ENCODE results near the gene USP10.

USP10 gene

DNA sequence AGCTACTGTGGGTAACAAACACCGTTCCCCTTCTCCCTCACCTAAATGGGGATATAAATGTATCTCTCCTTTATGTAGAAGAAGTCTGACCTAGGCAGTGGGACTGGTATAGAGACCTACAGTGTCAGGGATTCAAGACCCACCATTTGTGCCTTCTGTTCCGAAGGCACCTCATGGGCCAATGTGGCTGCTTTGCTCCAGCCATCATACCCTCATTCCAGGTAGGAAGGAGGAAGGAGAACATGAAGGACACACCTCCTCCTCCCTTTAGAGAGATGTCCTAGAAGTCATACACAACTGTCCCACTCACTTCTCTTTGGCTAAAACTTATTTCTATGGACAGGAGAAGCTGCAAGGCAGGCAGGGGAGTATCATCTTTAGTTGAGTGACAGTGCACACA is 111.7 kb downstream of the USP10 start:
- no peak for DNase-seq

GRCh38 chr16:84813141-84813934 is 113.5 kb downstream of the USP10 start:
- DNase-seq, result no peak

DNA sequence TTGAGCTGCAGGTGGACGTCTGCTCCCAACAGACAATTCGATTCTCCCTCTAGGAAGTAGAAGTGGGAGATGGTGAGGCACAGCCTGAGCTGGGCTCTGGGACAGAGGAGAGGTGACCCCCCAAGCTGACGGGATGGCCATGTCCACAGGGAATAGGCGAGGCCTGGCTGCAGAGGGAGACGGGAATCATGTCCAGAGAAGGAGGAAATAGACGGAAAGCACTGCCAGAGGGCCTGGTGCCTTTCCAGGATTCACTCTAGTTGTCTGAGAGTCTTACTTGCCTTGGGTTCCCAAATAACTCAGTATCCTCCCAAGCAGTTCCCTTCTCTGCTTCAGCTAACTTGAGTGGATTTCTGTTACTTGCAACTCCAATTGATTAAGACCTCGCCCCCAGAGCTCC is 115.7 kb downstream of the USP10 start:
- DNase-seq, result no peak

GRCh38 chr16:84816023-84816422 is 116.2 kb downstream of the USP10 start:
- DNase-seq, result no peak

DNA sequence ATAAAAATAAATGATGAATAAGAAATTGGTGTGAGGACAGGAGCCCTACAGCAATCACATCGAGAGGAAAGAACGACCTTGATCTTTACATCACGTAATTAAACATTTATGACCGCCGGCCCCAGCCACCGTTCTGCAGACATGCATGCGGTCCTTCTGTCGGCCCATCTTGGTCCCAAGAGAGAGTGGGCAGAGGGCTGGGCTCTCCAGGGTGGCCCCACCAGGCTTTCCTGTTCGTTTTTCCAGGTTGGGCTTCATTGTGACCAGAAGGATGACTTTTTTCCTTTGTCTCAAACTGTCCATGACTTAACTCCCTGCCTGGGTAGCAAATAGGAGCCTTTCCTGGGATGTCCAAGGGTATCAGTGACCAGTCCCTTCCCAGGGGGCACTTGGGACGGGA is 116.7 kb downstream of the USP10 start:
- DNase-seq, result no peak

GRCh38 chr16:84817206-84817605 is 117.4 kb downstream of the USP10 start:
- DNase-seq, result no peak

GRCh38 chr16:84817613-84818012 is 117.8 kb downstream of the USP10 start:
- DNase-seq, result no peak

- DNase-seq, result no peak
Observed at GRCh38 chr16:84818133-84818532, 118.3 kb downstream of the USP10 start.

DNA sequence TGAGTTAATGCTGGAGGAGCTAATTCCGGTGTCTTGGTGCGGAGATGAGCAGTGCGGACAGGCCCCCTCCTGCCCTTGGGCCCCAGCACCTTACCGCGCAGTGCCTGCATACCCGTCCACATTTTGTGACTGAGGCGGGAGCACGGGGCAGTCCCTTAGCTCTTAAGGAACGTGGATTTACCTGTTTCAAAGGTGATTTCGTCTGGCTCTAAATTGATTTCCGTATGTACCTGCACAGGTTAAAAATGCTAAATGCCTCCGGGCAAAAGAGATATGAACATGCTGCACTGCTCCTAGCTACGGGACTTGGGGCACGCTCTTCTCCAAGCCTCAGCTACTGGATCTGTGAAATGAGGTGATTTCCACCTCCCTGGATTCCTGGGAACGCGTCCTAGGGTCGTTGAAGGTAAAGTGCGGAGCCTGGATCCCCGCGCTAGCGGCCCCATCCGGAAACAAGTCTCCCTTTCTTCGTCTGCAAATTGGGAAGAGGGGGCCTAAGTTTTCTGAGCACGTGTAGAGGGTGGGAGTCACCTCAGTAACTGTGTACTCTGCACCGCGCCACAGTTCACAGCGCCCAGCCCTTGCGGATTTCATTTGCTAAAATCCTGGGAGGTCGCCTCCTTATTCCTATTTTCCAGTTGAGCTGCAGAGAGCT is 119.3 kb downstream of the USP10 start:
- DNase-seq, result no peak

GRCh38 chr16:84819644-84820304 is 120.0 kb downstream of the USP10 start, which contains the start of gene CRISPLD2:
Gene CRISPLD2, plus strand, starts transcription at chr16:84819985. Its CDS starts 18,511 bp downstream, at chr16:84838496.
- DNase-seq, result peak; percentile 90

GRCh38 chr16:84820305-84820684 is 120.5 kb downstream of the USP10 start:
- DNase-seq, result peak; percentile 13

DNA sequence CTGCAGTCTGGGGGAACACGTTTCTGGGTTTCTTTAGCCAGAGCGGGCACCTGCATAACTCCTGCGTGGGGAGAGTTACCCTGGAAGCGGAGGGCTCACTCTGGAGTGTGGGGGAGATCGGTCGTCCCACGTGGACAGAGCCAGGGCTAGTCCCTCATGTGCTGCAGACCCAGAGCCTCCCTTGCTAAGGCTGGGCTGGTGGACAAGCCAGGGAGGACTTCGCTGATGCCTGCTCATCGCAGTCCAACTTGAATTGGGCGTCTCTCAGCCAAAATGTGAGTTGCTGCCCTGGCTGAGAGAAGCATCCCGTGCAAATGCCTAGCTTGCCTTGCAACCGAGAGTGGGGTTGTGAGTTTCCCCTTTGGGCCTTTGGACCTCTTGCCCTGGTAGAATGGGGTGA is 121.0 kb downstream of the USP10 start:
- no peak for DNase-seq

DNA sequence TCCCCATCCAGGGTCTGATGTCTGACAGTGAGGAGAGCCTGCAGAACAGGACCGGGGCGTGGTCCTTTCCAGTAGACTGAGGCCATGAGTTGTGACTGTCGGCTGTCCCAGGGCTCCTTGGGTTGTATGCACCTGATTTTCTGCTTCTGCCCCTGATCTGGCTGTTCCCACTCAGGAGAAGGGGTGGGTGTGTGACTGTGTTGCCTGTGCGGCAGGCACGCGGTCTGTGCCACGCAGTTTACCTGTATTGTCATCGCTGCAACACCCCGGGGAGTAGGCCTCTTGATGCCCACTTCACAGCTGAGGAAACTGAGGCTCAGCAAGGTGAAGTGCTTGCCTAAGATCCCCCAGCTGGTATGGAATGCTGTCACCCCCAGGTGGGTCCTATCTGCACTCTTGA is 121.4 kb downstream of the USP10 start:
- no peak for DNase-seq

DNA sequence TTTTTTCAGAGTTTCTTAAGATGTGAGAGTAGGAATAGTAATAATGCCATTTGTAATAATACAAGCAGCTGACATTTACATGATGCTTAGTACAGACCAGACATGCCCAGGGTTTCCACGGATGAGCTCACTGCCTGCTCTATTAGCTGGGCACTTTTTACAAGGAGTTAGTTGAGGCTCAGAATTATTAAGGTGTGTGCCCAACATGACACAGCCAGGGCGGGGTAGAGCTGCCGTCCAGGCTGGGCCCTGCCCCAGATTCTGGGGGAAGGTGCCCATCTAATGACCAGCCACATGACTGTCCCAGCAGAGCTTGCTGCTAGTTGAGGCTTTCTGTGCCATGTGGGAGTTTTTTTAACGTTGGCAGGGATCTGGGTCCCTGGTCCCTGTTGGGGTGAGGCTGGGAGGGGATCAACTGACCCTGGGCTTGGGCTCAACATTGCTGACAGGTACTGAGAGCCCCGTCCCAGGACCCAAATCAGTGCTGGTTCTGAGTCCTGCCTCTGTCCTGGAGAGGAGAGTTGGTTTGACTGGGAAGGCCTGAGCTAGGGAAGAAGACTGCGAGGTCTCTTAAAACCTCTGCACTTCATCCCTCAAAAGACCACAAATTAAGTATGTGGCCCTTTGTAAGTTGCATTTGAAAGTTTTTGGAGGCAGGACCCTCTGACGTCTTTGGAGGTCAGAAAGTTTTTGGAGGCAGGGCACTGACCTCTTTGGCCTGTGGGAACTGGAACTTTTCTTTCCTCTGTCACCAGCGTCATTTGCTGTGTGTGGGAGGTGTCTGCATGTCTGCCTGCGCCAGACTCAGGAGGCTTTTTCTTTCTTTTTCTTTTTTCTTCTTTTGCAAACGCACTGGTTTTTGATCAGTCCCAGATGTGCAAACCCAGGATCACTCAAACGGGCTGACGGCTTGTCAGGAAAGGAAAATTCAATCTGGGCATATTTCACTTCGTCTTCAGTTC is 122.2 kb downstream of the USP10 start:
- DNase-seq, result no peak

DNA sequence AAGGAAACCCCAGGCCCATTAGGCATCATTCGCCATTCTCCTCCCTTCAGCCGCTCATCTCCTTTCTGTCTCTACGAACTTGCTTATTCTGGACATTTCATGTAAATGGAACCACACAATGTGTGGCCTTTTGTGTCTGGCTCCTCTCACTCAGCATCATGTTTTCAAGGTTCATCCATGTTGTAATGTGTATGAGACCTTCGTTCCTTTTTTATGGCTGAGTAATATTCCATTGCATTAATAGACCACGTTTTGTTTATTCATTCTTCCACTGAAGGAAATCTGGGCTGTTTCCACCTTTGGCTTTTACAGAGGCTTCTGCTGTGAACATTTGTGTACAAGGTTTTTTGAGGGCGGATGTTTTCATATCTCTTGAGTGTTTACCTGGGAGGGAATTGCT is 123.2 kb downstream of the USP10 start:
- no peak for DNase-seq

DNA sequence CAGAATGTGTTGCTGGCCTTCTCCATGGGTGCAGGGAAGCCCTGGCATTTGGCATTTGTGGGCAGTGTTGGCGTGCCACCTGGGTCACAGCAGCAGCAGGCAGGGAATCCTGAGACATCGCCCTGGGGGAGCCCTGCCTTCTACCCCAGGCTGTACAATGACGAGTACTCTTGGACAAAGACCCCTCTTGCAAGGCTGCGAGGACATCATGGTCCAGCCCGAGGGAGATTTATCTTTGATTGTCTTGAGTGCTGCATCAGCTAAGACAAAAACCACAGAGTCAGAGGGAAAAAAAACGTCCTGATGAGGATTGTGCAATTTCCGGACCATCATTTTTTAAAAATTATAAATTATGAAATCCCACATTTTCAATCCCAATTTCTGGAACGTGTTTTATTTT is 123.7 kb downstream of the USP10 start:
- DNase-seq, result no peak

DNA sequence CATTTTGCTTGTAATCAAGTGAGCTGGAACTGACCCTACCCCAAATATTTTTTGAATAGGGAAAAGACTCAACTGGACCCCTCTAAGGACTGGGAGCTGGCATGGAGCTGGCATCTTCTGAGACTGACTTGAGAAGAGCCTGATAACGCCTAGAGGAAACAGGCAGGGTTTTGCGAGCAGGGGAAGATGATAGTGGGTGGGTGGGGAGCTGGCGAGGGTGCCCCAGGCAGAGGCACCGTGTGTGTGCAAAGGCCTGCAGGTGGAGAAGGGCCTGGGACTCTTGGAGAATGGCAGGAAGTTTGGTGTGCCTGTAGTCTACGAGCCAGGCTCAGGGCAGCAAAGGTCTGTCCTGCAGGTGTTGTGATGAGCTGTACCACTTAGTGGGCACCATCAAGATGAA is 124.1 kb downstream of the USP10 start:
- no peak for DNase-seq

GRCh38 chr16:84825896-84826557 is 126.2 kb downstream of the USP10 start:
- DNase-seq, result no peak

- DNase-seq, result no peak
Observed at GRCh38 chr16:84826558-84826941, 126.8 kb downstream of the USP10 start.

DNA sequence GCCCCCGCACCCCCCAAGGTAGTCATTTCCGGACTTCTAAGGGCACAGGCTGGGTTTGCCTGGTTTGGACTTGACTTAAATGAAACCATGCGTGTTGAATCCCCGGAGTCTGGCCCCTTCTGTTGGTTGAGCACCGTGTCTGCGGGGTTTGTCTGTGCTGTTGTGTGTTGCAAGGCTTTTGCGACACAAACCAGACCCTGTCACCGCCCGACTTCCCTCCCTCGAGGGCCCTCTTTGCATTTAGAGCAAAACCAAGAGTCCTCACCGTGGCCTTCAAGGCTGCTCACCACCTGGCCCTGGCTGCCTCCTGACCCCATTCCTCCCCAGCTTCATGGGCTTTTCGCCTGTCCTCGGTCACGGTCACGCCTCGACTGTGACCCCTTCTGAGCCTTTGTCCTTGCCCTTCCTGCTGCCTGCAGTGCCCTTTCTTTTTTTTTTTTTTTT is 127.4 kb downstream of the USP10 start:
- DNase-seq, result no peak

- no peak for DNase-seq
Observed at GRCh38 chr16:84827897-84828296, 128.1 kb downstream of the USP10 start.

DNA sequence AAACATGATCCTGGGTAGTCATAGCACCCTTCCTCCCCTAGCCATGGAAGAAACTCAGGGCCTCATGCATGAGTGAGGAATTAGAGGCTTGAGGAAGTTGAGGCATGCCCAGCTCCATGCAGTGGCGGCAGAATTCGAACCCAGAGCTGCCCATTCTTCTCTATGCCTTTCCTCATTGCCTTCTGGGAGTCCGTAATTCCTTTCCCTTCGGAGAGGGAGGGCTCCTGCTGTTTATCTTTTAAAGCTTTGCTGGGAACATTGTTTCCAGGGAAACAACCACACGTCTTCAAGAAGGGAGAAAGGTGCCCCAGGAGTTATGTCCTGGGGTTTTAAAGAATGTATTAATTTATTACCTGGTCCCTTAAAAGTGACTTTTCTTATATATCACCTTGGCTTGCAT is 128.5 kb downstream of the USP10 start:
- no peak for DNase-seq

All from NCI-H1092 treated with DMSO at 0.1 percent for 48 hours (cell line).